Neutrophil (primary cell): ENCODE measurements around the gene OR2B2.

Experiments
- H3K27ac ChIP-seq: fragments of 200-600 bp; sonication (generic); 2 replicates; pipeline ENCODE4 v1.5.1; 2016; ENCODE audit warnings: mild to moderate bottlenecking, moderate library complexity
- H3K27me3 ChIP-seq: fragments of 200-600 bp; sonication (generic); 2 replicates; pipeline ENCODE4 v1.6.0; 2016; ENCODE audit warnings: mild to moderate bottlenecking
- H3K36me3 ChIP-seq: fragments of 200-600 bp; sonication (generic); 2 replicates; pipeline ENCODE4 v1.5.1; 2017
- H3K4me1 ChIP-seq, 2 experiments: fragments of 200-600 bp in 1 of 2; sonication (generic) in 1 of 2; 1 replicate in 1 of 2; 2 replicates in 1 of 2; pipeline versions ENCODE4 v1.5.1 to v1.6.1; 2013 to 2016; ENCODE audit warnings: low read depth in 1 of 2, low read length in 1 of 2, mild to moderate bottlenecking in 1 of 2, moderate library complexity in 1 of 2; ENCODE audit not compliant: control insufficient read depth in 1 of 2, insufficient read depth in 1 of 2
- H3K4me3 ChIP-seq, 2 experiments: fragments of 200-600 bp in 1 of 2; sonication (generic) in 1 of 2; 1 replicate in 1 of 2; 2 replicates in 1 of 2; pipeline ENCODE4 v1.5.1; 2013 to 2016; ENCODE audit warnings: low read depth in 1 of 2, low read length in 1 of 2, mild to moderate bottlenecking in 1 of 2, moderate library complexity in 1 of 2
- H3K9me3 ChIP-seq: fragments of 200-600 bp; sonication (generic); 2 replicates; pipeline ENCODE4 v1.5.1; 2016
- CTCF ChIP-seq: fragments of 200-600 bp; sonication (generic); IDR thresholded peaks from 2 replicates; pipeline ENCODE4 v1.5.1; 2016; ENCODE audit warnings: antibody characterized with exemption

The OR2B2 gene

GRCh38 chr6:27863962-27864905 lies 48.0 kb downstream of the OR2B2 start:
- Histone ChIP-seq H3K9me3 (no peaks in the 10 kb centered on the region), H3K4me1 (peaks cover 27 to 31% of the 10 kb centered on the region in 2 experiments), H3K36me3 (no peaks in the 10 kb centered on the region), H3K4me3 (peak overlapping the region; percentile 71 to 75), H3K27me3 (peaks cover 25% of the 10 kb centered on the region), H3K27ac (peak overlapping the region; percentile 77)
- no peak for TF ChIP-seq CTCF

GRCh38 chr6:27862396-27863066 lies 49.7 kb downstream of the OR2B2 start:
- H3K27ac ChIP-seq: no peak overlapping the region
- H3K4me1 ChIP-seq: peaks cover 22 to 26% of the 10 kb centered on the region in 2 experiments
- H3K36me3 ChIP-seq: no peaks in the 10 kb centered on the region
- H3K27me3 ChIP-seq: peaks cover 26% of the 10 kb centered on the region
- no peak for TF ChIP-seq CTCF
- no peak overlapping the region for H3K4me3 ChIP-seq
- no peaks in the 10 kb centered on the region for H3K9me3 ChIP-seq

GRCh38 chr6:27861861-27862260 lies 50.3 kb downstream of the OR2B2 start:
- Histone ChIP-seq H3K27ac (no peak overlapping the region), H3K9me3 (no peaks in the 10 kb centered on the region), H3K4me3 (no peak overlapping the region), H3K4me1 (peaks cover 16 to 19% of the 10 kb centered on the region in 2 experiments), H3K27me3 (peaks cover 24% of the 10 kb centered on the region), H3K36me3 (no peaks in the 10 kb centered on the region)
- TF ChIP-seq CTCF: no peak

- H3K27me3 ChIP-seq: peaks cover 22% of the 10 kb centered on the region
- H3K27ac ChIP-seq: no peak overlapping the region
- no peak for TF ChIP-seq CTCF
- no peaks in the 10 kb centered on the region for H3K36me3 ChIP-seq
- peaks cover 11 to 14% of the 10 kb centered on the region in 2 experiments for H3K4me1 ChIP-seq
- no peak overlapping the region for H3K4me3 ChIP-seq
- no peaks in the 10 kb centered on the region for H3K9me3 ChIP-seq
Observed at GRCh38 chr6:27861276-27861840, 50.8 kb downstream of the OR2B2 start.
